GM23338 (cell line): ENCODE results near the gene CTNNA2.

Experiments used
- CREB1 ChIP-seq: fragments of 250-450 bp; sonication (Bioruptor Pico); IDR thresholded peaks from 2 replicates; pipeline ENCODE4 v1.5.0; 2020; ENCODE audit warnings: low read depth, mild to moderate bottlenecking, moderate library complexity
- EZH2 ChIP-seq: fragments of 200-600 bp; sonication (generic); IDR thresholded peaks from one replicate; pipeline ENCODE4 v1.8.0; 2017; ENCODE audit warnings: antibody characterized with exemption, mild to moderate bottlenecking, low read depth; ENCODE audit not compliant: unreplicated experiment
- POLR2AphosphoS5 ChIP-seq: IDR thresholded peaks from 2 replicates; pipeline ENCODE4 v1.6.1; 2016; ENCODE audit warnings: antibody characterized with exemption, low read depth
- TF ChIP-seq, protein P1 (sequence below): IDR thresholded peaks from one replicate; pipeline ENCODE4 v1.6.1; 2018; ENCODE audit warnings: antibody characterized with exemption; ENCODE audit not compliant: unreplicated experiment
- TF ChIP-seq, protein P2 (sequence below), 2 experiments: fragments of 200-600 bp in 1 of 2; sonication (generic) in 1 of 2; conservative IDR thresholded peaks; 2 replicates each; pipeline versions ENCODE4 v1.5.1 to v1.6.1; 2016 to 2017; ENCODE audit warnings: antibody characterized with exemption in 2 of 2, low read depth in 2 of 2, mild to moderate bottlenecking in 2 of 2, moderate library complexity in 1 of 2

DNA sequence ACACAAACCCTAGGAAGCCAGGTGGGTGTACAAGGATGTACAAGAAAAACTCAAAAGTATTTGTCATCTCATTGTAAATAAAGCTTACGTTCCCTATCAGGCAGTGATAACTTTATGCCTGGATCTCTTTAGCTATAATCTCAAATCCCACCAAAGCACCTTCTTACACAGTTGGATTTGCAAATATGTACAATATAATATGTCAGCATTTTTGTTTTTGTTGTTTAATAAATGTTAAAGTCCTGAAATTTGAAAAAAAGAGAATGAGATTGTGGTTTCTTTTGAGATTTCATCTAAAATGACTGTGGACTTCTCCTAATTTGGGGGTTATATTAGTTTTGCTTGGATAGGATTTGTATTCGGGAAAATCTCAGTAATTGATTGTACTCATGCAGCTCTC lies 709.8 kb downstream of the CTNNA2 start:
- no peak for TF ChIP-seq POLR2AphosphoS5
- no peak for TF ChIP-seq CREB1 (CRISPR knock-in tag)
- TF ChIP-seq EZH2: no peak
- TF ChIP-seq, protein P1, sequence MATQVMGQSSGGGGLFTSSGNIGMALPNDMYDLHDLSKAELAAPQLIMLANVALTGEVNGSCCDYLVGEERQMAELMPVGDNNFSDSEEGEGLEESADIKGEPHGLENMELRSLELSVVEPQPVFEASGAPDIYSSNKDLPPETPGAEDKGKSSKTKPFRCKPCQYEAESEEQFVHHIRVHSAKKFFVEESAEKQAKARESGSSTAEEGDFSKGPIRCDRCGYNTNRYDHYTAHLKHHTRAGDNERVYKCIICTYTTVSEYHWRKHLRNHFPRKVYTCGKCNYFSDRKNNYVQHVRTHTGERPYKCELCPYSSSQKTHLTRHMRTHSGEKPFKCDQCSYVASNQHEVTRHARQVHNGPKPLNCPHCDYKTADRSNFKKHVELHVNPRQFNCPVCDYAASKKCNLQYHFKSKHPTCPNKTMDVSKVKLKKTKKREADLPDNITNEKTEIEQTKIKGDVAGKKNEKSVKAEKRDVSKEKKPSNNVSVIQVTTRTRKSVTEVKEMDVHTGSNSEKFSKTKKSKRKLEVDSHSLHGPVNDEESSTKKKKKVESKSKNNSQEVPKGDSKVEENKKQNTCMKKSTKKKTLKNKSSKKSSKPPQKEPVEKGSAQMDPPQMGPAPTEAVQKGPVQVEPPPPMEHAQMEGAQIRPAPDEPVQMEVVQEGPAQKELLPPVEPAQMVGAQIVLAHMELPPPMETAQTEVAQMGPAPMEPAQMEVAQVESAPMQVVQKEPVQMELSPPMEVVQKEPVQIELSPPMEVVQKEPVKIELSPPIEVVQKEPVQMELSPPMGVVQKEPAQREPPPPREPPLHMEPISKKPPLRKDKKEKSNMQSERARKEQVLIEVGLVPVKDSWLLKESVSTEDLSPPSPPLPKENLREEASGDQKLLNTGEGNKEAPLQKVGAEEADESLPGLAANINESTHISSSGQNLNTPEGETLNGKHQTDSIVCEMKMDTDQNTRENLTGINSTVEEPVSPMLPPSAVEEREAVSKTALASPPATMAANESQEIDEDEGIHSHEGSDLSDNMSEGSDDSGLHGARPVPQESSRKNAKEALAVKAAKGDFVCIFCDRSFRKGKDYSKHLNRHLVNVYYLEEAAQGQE: no peak
- TF ChIP-seq, protein P2, sequence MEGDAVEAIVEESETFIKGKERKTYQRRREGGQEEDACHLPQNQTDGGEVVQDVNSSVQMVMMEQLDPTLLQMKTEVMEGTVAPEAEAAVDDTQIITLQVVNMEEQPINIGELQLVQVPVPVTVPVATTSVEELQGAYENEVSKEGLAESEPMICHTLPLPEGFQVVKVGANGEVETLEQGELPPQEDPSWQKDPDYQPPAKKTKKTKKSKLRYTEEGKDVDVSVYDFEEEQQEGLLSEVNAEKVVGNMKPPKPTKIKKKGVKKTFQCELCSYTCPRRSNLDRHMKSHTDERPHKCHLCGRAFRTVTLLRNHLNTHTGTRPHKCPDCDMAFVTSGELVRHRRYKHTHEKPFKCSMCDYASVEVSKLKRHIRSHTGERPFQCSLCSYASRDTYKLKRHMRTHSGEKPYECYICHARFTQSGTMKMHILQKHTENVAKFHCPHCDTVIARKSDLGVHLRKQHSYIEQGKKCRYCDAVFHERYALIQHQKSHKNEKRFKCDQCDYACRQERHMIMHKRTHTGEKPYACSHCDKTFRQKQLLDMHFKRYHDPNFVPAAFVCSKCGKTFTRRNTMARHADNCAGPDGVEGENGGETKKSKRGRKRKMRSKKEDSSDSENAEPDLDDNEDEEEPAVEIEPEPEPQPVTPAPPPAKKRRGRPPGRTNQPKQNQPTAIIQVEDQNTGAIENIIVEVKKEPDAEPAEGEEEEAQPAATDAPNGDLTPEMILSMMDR (conservative IDR thresholded peaks at IDR 0.05; ENCODE audit: low read depth in 2 of 2): no peak
